A549 (cell line): Measurements from ENCODE around the gene ZMYND8. TPM values are rescaled to one million over a fixed set of nuclear protein-coding genes. Genes with fewer than 3 reads are reported as not detected.

Experiments used
- ATAC-seq, 2 experiments: fragments of 200-7000 bp in 1 of 2; fragments of >200 bp in 1 of 2; cut with Nextera tagmentation in 1 of 2; cut with Tn5 transposase in 1 of 2; 3 replicates each; pipeline versions ENCODE4 v1.8.0 to v1.9.1; 2018 to 2020; ENCODE audit warnings: mild to moderate bottlenecking in 1 of 2, moderate library complexity in 1 of 2
- CTCF ChIA-PET: fragments of 300-600 bp; sonication (Branson Sonifier 250); formaldehyde crosslinking; extraction: SDS; loops from one replicate; lab custom pipeline; 2021; ENCODE audit warnings: antibody characterized with exemption, inconsistent platforms; lab: Yijun Ruan, JAX
- POLR2A ChIA-PET: fragments of 350-600 bp; formaldehyde crosslinking; extraction: SDS; loops from one replicate; lab custom pipeline; 2021; ENCODE audit warnings: antibody characterized with exemption, inconsistent platforms; lab: Yijun Ruan, JAX
- DNase-seq, 2 experiments: peaks; one replicate each; pipeline versions ENCODE4 v3.0.0 to v3.0.0-alpha.2; 2011 to 2016; ENCODE audit warnings: low read depth in 1 of 2, low spot score in 1 of 2
- FAIRE-seq: peaks from 2 replicates; lab custom pipeline; 2011; peaks lifted over from hg19 to GRCh38; lab: Jason Lieb, UNC
- H3K27ac ChIP-seq, 2 experiments: fragments of >200 bp; sonication (Bioruptor Twin); formaldehyde crosslinking; 3 replicates each; pipeline ENCODE4 v1.5.1; 2016 to 2017
- H3K4me1 ChIP-seq: fragments of >200 bp; sonication (Bioruptor Twin); formaldehyde crosslinking; 3 replicates; pipeline ENCODE4 v1.6.1; 2016
- H3K4me2 ChIP-seq: fragments of >200 bp; sonication (Bioruptor Twin); formaldehyde crosslinking; 3 replicates; pipeline ENCODE4 v1.6.1; 2016
- H3K4me3 ChIP-seq: fragments of >200 bp; sonication (Bioruptor Twin); formaldehyde crosslinking; 3 replicates; pipeline ENCODE4 v1.5.1; 2016
- H3K9me3 ChIP-seq: fragments of >200 bp; sonication (Bioruptor Twin); formaldehyde crosslinking; 3 replicates; pipeline ENCODE4 v1.6.1; 2016
- BHLHE40 ChIP-seq: IDR thresholded peaks from 2 replicates; pipeline ENCODE4 v1.6.1; 2012; ENCODE audit warnings: low read depth, low read length, inconsistent platforms
- CBX8 ChIP-seq: fragments of 200-600 bp; sonication (generic); IDR thresholded peaks from 2 replicates; pipeline ENCODE4 v1.6.1; 2016
- CHD4 ChIP-seq: fragments of 200-600 bp; sonication (generic); IDR thresholded peaks from 2 replicates; pipeline ENCODE4 v1.6.1; 2016; ENCODE audit warnings: antibody characterized with exemption, mild to moderate bottlenecking, borderline replicate concordance
- EHMT2 ChIP-seq: fragments of 200-600 bp; sonication (generic); IDR thresholded peaks from 2 replicates; pipeline ENCODE4 v1.6.1; 2016; ENCODE audit warnings: antibody characterized with exemption, low read depth, mild to moderate bottlenecking, moderate library complexity
- ELK1 ChIP-seq: fragments of 150-350 bp; IDR thresholded peaks from 2 replicates; pipeline ENCODE4 v1.6.1; 2014; ENCODE audit warnings: low read depth, mild to moderate bottlenecking, low read length
- EP300 ChIP-seq, 2 experiments: fragments of >200 bp; sonication (Bioruptor Twin); formaldehyde crosslinking; IDR thresholded peaks; 2 replicates in 1 of 2; 3 replicates in 1 of 2; pipeline ENCODE4 v1.6.1; 2016 to 2017
- HOXA7 ChIP-seq: fragments of 250-450 bp; sonication (Bioruptor Pico); IDR thresholded peaks from 2 replicates; pipeline ENCODE4 v1.5.0; 2020; ENCODE audit warnings: mild to moderate bottlenecking, moderate library complexity
- KDM5A ChIP-seq: fragments of 200-600 bp; sonication (generic); IDR thresholded peaks from 2 replicates; pipeline ENCODE4 v1.6.1; 2016; ENCODE audit warnings: antibody characterized with exemption, mild to moderate bottlenecking
- NPAS2 ChIP-seq: fragments of 250-450 bp; sonication (Bioruptor Pico); IDR thresholded peaks from 2 replicates; pipeline ENCODE4 v1.8.0; 2022; ENCODE audit warnings: mild to moderate bottlenecking, moderate library complexity, borderline replicate concordance
- REST ChIP-seq: fragments of 200-600 bp; sonication (generic); IDR thresholded peaks from 2 replicates; pipeline ENCODE4 v1.6.1; 2016; ENCODE audit warnings: antibody characterized with exemption, mild to moderate bottlenecking, moderate library complexity
- RNF2 ChIP-seq: fragments of 200-600 bp; sonication (generic); IDR thresholded peaks from 2 replicates; pipeline ENCODE4 v1.6.1; 2016; ENCODE audit warnings: low read depth, mild to moderate bottlenecking, antibody characterized with exemption, moderate library complexity, borderline replicate concordance
- TFCP2L1 ChIP-seq: fragments of 250-450 bp; sonication (Bioruptor Pico); IDR thresholded peaks from 2 replicates; pipeline ENCODE4 v1.5.0; 2021; ENCODE audit warnings: mild to moderate bottlenecking
- TP53 ChIP-seq: fragments of 250-450 bp; sonication (Bioruptor Pico); IDR thresholded peaks from 2 replicates; pipeline ENCODE4 v1.5.0; 2021; ENCODE audit warnings: mild to moderate bottlenecking, moderate library complexity
- ZNF302 ChIP-seq: fragments of 250-450 bp; sonication (Bioruptor Pico); IDR thresholded peaks from 2 replicates; pipeline ENCODE4 v1.9.0; 2021; ENCODE audit warnings: inconsistent platforms, mild to moderate bottlenecking, moderate library complexity
- ZSCAN20 ChIP-seq: fragments of 250-450 bp; sonication (Bioruptor Pico); IDR thresholded peaks from 2 replicates; pipeline ENCODE4 v1.8.0; 2022; ENCODE audit warnings: mild to moderate bottlenecking, moderate library complexity
- WGBS: methylation state at CpG from one replicate; pipeline ENCODE4 v1.1.6; 2017; ENCODE audit errors: missing lambda C conversion rate; 5-methylcytosine and 5-hydroxymethylcytosine counted together
- polyA plus RNA-seq, 4 experiments: library from polyadenylated mRNA; depleted of rRNA in 3 of 4; stranded (reverse); fragments of >200 nt; fragmentation: RNase III in 1 of 4; extraction: RNeasy Plus Mini Kit Qiagen cat#74134 plus additional on column Dnase treatment in 1 of 4; gene quantifications; 2 replicates in 3 of 4; 3 replicates in 1 of 4; pipeline ENCODE4 v1.2.3, GENCODE V29; 2011 to 2017
- small RNA-seq, 6 experiments: library from RNA; depleted of rRNA; stranded (forward); fragments of <200 nt; gene quantifications; one replicate each; pipeline ENCODE3, GENCODE V24; 2012

The ZMYND8 gene
- polyA plus RNA-seq, 2 of the 4 experiments (the other 2 are of a cell fraction) = 10.4 to 24.9 TPM

- TF ChIP-seq EHMT2 (no peak), BHLHE40 (no peak)
- TF ChIP-seq, all 56 proteins: peak for 0
Measured at GRCh38 chr20:47161411-47161810, 195.1 kb downstream of the ZMYND8 start (continued).

GRCh38 chr20:47160992-47161391, 195.5 kb downstream of the ZMYND8 start:
- no peak overlapping the region for H3K27ac ChIP-seq
- H3K4me3 ChIP-seq = no peak overlapping the region
- FAIRE-seq = no peak
- CTCF ChIA-PET = interaction anchor here (0.5 to 0.6 kb wide), 2 partner anchors 75 to 170 kb away, joined by 3 read pairs; no protein-coding TSS in a partner anchor
- ATAC-seq = no peak
- no peak for DNase-seq
- WGBS = 85% methylated on average over 13 of the region's 14 CpGs
- H3K9me3 ChIP-seq = no peaks in the 10 kb centered on the region; the same call in 2 of the 3 replicates
- TF ChIP-seq ZNF302 (CRISPR knock-in tag) (no peak), HOXA7 (no peak), ELK1 (no peak), RNF2 (no peak), REST (no peak), NPAS2 (CRISPR knock-in tag) (no peak), EHMT2 (no peak), ZSCAN20 (CRISPR knock-in tag) (no peak), KDM5A (no peak), EP300 (IDR thresholded peaks at IDR 0.05) (no peak), TFCP2L1 (CRISPR knock-in tag) (no peak), CBX8 (no peak), TP53 (no peak), CHD4 (no peak)
- 0 out of 3 replicates have a peak, but pooled peaks cover 6% of the 10 kb centered on the region for H3K4me1 ChIP-seq
- H3K4me2 ChIP-seq = no peak overlapping the region
- POLR2A ChIA-PET = no interaction called here

GRCh38 chr20:47160240-47160639, 196.3 kb downstream of the ZMYND8 start:
- CTCF ChIA-PET = interaction anchor here (0.6 kb wide), 1 partner anchor 72 kb away, joined by 3 read pairs; no protein-coding TSS in a partner anchor
- 82% methylated on average over 7 of the region's 7 CpGs for WGBS
- TF ChIP-seq HOXA7 = no peak
- Histone ChIP-seq H3K27ac (no peak overlapping the region), H3K4me1 (0 out of 3 replicates have a peak, but pooled peaks cover 6% of the 10 kb centered on the region), H3K4me3 (no peak overlapping the region), H3K9me3 (no peaks in the 10 kb centered on the region; the same call in 2 of the 3 replicates), H3K4me2 (no peak overlapping the region)
- DNase-seq = no peak
- POLR2A ChIA-PET = no interaction called here
- no peak for ATAC-seq
- FAIRE-seq = no peak

Small RNA genes within 50 kb of the gene (small RNA-seq; reads per million reads assigned to genes)
- 0 to 6.9 (median 2.3) reads per million in 6 experiments for gene MIR3616

Other genes starting within 250 kb of the ZMYND8 start
- 135 and 136 TPM in 2 replicates for gene NCOA3, start 145.2 kb upstream of the ZMYND8 start, polyA plus RNA-seq (2011; rRNA removed)
- 35.8 to 43.4 TPM (median 42.9 TPM) in 3 replicates for gene NCOA3, start 145.2 kb upstream of the ZMYND8 start, polyA plus RNA-seq (2017; fragmentation: RNase III; extraction: RNeasy Plus Mini Kit Qiagen cat#74134 plus additional on column Dnase treatment)